Measurements from ENCODE around the gene USP5.

- no peak for TF ChIP-seq CTCF (IDR thresholded peaks at IDR 0.05; ENCODE audit: insufficient read depth, low read length, poor library complexity, severe bottlenecking)
- TF ChIP-seq EZH2phosphoT487 (conservative IDR thresholded peaks at IDR 0.05; ENCODE audit: low read length) = no peak
Observed at GRCh38 chr12:6830999-6831398, 21.0 kb upstream of the USP5 start.
